Measurements from ENCODE around the gene EPAS1. TPM values are rescaled to one million over a fixed set of nuclear protein-coding genes. Genes with fewer than 3 reads are reported as not detected.

The EPAS1 gene
- total and polyA plus RNA-seq, 8 donors: 35.6 to 165 (median 76.0) TPM

GRCh38 chr2:46387886-46388515 is 90.8 kb downstream of the EPAS1 start:
- ATAC-seq (no peak), DNase-seq (no peak), FAIRE-seq (no peak)
- TF ChIP-seq CTCF (IDR thresholded peaks at IDR 0.05): no peak
- H3K27ac ChIP-seq: no peak overlapping the region
- peaks cover 0 to 32% (median 29%) of the 10 kb centered on the region in 3 donors for H3K36me3 ChIP-seq
- H3K4me3 ChIP-seq: no peak overlapping the region
- no peaks in the 10 kb centered on the region for H3K27me3 ChIP-seq
- H3K9me3 ChIP-seq: no peaks in the 10 kb centered on the region
- intact Hi-C loops (cut with DNase I): no loop called here
- 87 to 90% methylated on average over 5 of the region's 5 CpGs for WGBS, 2 donors
- H3K4me1 ChIP-seq: no peaks in the 10 kb centered on the region

- intact Hi-C loops (cut with DNase I): no loop called here
- Histone ChIP-seq H3K27ac (no peak overlapping the region), H3K4me3 (no peak overlapping the region), H3K4me1 (no peaks in the 10 kb centered on the region), H3K9me3 (no peaks in the 10 kb centered on the region), H3K27me3 (no peaks in the 10 kb centered on the region), H3K36me3 (peaks cover 0 to 25% (median 20%) of the 10 kb centered on the region in 3 donors)
- TF ChIP-seq CTCF (IDR thresholded peaks at IDR 0.05): no peak
- DNase-seq (peak in 1 of 6 donors; percentile 10), ATAC-seq (peak in 2 of 4 donors; percentile 22 to 23), FAIRE-seq (no peak)
- WGBS, 2 donors: 86 to 89% methylated on average over 5 of the region's 5 CpGs
Observed at GRCh38 chr2:46388881-46389280, 91.7 kb downstream of the EPAS1 start.

- no peak overlapping the region for H3K4me3 ChIP-seq
- FAIRE-seq (no peak), ATAC-seq (peak in 1 of 4 donors; percentile 24), DNase-seq (peak in 1 of 6 donors; percentile 15)
- intact Hi-C loops (cut with DNase I): no loop called here
- WGBS, 2 donors: 77 to 88% methylated on average over 13 of the region's 13 CpGs
- TF ChIP-seq CTCF (IDR thresholded peaks at IDR 0.05): no peak
- H3K36me3 ChIP-seq: peaks cover 0 to 19% (median 16%) of the 10 kb centered on the region in 3 donors
- no peak overlapping the region for H3K27ac ChIP-seq
- H3K4me1 ChIP-seq: no peaks in the 10 kb centered on the region
- H3K27me3 ChIP-seq: no peaks in the 10 kb centered on the region
- H3K9me3 ChIP-seq: no peaks in the 10 kb centered on the region
Observed at GRCh38 chr2:46389417-46389916, 92.3 kb downstream of the EPAS1 start.

- Histone ChIP-seq H3K9me3 (no peaks in the 10 kb centered on the region), H3K4me3 (no peak overlapping the region), H3K27me3 (no peaks in the 10 kb centered on the region), H3K4me1 (no peaks in the 10 kb centered on the region), H3K27ac (no peak overlapping the region), H3K36me3 (peaks cover 0 to 13% (median 10%) of the 10 kb centered on the region in 3 donors)
- no peak for TF ChIP-seq CTCF (IDR thresholded peaks at IDR 0.05)
- ATAC-seq (no peak), FAIRE-seq (no peak), DNase-seq (no peak)
- WGBS, 2 donors: 68 to 70% methylated on average over 3 of the region's 3 CpGs
- intact Hi-C loops (cut with DNase I): no loop called here
Observed at GRCh38 chr2:46390036-46390435, 92.8 kb downstream of the EPAS1 start.

GRCh38 chr2:46390901-46391395 is 93.7 kb downstream of the EPAS1 start:
- no peak for ATAC-seq
- FAIRE-seq: no peak
- no peaks in the 10 kb centered on the region for H3K27me3 ChIP-seq
- no peaks in the 10 kb centered on the region for H3K4me1 ChIP-seq
- peaks cover 0 to 6% (median 1%) of the 10 kb centered on the region in 3 donors for H3K36me3 ChIP-seq
- no peaks in the 10 kb centered on the region for H3K9me3 ChIP-seq
- H3K4me3 ChIP-seq: no peak overlapping the region
- intact Hi-C loops (cut with DNase I): no loop called here
- no peak for TF ChIP-seq CTCF (IDR thresholded peaks at IDR 0.05)
- 85 to 88% methylated on average over 7 of the region's 7 CpGs for WGBS, 2 donors
- H3K27ac ChIP-seq: no peak overlapping the region
- no peak for DNase-seq
